Activated gamma-delta T cell treated with Interleukin-2 at 50 U/mL for 16 hours (primary cell): ENCODE data around the gene CASKIN1.
"Not testable (repeated sequence)": the region's sequence is repeated elsewhere in the genome, so short reads cannot be mapped to it uniquely, and the experiment has no call there.

ENCODE experiments used
- DNase-seq: peaks from one replicate; pipeline ENCODE4 v3.0.0-alpha.2; 2020

The CASKIN1 gene, protein sequence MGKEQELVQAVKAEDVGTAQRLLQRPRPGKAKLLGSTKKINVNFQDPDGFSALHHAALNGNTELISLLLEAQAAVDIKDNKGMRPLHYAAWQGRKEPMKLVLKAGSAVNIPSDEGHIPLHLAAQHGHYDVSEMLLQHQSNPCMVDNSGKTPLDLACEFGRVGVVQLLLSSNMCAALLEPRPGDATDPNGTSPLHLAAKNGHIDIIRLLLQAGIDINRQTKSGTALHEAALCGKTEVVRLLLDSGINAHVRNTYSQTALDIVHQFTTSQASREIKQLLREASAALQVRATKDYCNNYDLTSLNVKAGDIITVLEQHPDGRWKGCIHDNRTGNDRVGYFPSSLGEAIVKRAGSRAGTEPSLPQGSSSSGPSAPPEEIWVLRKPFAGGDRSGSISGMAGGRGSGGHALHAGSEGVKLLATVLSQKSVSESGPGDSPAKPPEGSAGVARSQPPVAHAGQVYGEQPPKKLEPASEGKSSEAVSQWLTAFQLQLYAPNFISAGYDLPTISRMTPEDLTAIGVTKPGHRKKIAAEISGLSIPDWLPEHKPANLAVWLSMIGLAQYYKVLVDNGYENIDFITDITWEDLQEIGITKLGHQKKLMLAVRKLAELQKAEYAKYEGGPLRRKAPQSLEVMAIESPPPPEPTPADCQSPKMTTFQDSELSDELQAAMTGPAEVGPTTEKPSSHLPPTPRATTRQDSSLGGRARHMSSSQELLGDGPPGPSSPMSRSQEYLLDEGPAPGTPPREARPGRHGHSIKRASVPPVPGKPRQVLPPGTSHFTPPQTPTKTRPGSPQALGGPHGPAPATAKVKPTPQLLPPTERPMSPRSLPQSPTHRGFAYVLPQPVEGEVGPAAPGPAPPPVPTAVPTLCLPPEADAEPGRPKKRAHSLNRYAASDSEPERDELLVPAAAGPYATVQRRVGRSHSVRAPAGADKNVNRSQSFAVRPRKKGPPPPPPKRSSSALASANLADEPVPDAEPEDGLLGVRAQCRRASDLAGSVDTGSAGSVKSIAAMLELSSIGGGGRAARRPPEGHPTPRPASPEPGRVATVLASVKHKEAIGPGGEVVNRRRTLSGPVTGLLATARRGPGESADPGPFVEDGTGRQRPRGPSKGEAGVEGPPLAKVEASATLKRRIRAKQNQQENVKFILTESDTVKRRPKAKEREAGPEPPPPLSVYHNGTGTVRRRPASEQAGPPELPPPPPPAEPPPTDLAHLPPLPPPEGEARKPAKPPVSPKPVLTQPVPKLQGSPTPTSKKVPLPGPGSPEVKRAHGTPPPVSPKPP (N-terminal part only)

DNA sequence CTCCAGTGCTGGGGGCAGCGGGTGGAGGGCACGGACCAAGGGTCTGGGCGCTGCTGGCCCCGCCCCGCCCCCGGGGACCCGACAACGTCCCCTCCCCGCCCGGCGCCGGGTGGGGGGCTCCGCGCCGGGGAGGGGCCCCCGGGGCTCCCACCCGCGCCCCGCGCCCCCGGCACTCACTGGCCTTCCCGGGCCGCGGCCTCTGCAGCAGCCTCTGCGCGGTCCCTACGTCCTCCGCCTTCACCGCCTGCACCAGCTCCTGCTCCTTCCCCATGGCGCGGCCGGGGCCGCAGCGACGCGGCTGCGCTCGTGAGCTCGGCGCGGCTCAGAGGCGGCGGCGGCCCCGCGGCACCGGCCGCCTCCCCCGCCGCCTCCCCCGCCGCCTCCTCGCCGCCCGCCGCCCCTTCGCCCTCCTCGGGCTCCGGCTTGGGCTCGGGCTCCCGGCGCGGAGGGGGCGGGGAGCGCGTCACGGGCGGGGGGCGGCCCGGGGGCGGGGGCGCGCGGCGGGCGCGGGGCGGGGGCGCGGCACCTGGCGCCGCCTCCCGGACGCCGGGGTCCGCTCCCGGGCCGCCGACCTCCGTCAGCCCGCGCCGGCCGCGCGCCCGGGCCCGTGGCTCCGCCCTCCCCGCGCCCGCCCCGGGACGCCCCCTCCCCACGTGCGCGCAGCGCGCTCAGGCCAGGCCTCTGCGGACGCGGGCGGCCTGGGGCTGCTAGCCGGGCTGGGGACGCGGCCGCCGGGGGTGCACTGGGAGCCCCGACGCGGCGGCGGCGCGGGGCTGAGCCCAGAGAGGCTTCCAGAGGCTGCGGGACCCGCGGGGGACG is at the start of gene CASKIN1:
TSS of gene CASKIN1 (minus strand) at position 444 of the 819 bp plus-strand sequence. CDS start at position 271, 173 bp downstream.
- DNase-seq: no peak

- no peak for DNase-seq
Measured at GRCh38 chr16:2244926-2245795, 48.8 kb upstream of the CASKIN1 start.

DNA sequence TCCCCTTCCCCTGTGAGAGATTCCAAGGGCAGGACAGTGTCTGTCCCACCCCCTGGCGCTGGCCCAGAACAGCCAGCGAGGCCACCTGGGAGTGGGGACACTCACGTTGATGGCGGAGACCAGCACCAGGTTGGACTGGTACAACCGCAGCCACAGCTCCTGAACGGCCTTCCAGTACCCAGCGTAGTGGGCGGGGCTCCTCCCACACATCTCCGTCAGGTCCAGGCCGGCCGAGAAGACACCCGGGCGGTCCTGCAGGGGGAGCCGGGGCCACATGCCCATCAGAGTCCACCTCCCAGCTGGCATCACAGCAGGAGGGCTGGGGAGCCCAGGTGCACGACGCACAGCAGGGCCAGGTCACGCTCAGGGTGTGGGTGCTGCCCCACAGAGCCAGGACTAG is 47.9 kb upstream of the CASKIN1 start:
- no peak for DNase-seq

DNA sequence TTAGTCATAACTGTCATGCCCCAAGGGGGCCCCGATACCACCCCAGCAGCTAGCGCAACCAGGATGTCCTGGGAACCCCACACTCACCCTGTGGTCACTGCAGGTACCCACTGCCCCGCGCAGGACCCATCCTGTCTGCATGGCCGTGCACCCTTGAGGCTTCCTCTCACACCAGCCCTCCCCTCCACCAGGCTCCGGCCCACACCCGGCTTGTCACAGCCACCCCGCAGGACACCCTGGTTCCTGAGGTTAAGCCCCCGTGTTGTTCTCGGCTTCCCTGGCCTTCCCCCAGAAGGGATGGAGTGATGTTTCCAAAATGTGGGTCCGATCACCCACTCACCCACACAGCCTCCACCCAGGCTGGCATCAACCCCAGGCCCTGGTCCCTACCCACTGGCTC is 47.4 kb upstream of the CASKIN1 start:
- DNase-seq: no peak

DNA sequence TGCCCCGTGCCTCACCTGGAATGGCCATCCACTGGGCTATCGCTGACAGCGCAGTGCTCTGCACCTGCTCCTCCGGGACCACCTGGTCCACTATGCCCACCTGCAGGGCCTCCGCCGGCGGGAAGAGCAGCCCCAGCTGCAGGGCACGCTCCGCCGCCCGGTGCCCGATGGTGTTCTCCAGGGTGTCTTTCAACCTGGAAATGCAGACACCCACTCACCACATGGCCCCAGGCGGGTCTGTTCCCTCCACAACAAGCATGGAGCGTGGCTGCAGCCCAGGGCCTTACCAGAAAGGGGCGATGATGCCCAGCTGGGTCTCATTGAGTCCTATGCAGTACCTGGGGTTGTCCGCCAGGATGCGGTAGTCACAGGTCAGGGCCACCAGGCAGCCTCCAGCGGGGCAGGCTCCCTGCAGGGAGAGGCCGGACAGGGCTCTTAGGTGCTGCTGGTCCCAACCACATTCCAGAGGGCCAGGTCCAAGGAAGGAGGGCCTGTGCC is 46.7 kb upstream of the CASKIN1 start:
- no peak for DNase-seq

DNA sequence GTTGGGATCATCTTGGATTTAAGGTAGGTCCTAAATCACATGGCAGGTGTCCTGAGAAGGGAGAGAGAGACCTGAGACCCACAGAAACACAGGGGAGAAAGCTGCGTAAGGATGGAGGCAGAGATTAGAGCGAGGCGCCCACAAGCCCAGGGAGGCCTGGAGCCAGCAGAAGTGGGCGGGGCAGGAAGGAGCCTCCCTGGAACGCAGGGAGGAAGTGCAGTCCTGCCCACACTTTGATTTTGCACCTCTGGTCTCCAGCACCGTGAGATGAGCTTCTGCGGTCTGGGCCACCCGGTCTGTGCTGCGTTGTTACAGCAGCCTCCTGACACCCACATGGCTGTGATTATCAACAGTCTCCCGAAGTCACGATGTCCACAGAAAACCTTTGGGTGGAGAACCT is 46.2 kb upstream of the CASKIN1 start:
- no peak for DNase-seq

- DNase-seq: not testable (repeated sequence)
Measured at GRCh38 chr16:2240331-2240730, 43.9 kb upstream of the CASKIN1 start.

GRCh38 chr16:2238838-2239675 is 42.7 kb upstream of the CASKIN1 start:
- no peak for DNase-seq

DNA sequence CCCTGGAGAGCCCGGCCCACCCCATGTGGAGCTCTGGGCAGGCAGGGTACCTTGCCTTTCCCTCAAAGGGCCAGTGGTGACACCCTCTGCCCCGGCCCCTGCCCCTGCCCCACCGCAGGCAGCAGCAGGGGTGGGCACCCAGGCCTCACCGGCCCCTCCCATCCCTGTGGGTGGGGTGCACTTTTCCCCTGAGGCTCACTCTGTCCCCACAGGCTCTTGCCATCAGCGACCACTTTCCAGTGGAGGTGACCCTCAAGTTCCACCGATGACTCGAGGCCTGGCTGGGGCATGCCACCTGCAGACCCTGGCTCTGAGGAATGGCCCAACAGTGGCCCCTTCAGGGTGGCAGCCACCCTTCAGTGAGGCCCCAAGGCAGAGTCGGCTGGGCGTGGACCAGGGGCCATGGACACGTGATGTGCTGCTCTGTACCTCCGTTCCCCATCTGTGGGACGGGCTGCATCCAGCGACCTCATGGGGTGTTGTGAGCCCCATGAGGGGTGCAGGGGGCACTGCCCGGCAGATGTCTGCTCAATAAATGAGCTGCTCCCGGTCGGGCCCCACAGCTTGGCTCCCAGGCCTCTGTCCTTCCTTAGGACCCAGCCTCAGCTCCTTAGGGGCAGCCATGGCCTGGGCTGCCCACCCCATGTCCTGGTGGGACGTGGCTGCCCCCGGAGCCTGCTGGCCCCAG is 41.9 kb upstream of the CASKIN1 start:
- no peak for DNase-seq

GRCh38 chr16:2237493-2238149 is 41.2 kb upstream of the CASKIN1 start:
- no peak for DNase-seq

- no peak for DNase-seq
Measured at GRCh38 chr16:2237102-2237482, 40.7 kb upstream of the CASKIN1 start.

- no peak for DNase-seq
Measured at GRCh38 chr16:2236337-2237101, 40.1 kb upstream of the CASKIN1 start, which contains the start of gene DNASE1L2. Gene DNASE1L2 (plus strand): TSS chr16:2236444. CDS start chr16:2236817, 373 bp downstream.

GRCh38 chr16:2235695-2236336 is 39.4 kb upstream of the CASKIN1 start:
- DNase-seq: no peak

- no peak for DNase-seq
Measured at GRCh38 chr16:2235234-2235651, 38.8 kb upstream of the CASKIN1 start.

DNA sequence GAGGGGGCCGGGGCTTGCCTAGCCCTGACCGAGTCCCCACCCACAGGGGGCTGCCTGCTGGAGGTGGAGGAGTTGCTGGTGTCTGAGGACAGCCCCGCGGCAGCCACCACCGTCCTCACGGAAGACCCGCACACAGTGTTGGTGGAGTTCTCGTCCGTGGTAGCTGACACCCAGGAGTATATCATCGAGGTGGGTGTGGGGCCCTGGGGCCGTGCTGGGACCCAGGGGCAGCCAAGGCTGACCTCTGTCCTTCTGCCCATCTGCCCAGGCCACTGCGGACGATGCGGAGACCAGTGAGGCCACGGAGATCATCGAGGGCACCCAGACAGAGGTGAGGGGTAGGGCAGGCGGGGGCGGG is 38.4 kb upstream of the CASKIN1 start:
- no peak for DNase-seq

DNA sequence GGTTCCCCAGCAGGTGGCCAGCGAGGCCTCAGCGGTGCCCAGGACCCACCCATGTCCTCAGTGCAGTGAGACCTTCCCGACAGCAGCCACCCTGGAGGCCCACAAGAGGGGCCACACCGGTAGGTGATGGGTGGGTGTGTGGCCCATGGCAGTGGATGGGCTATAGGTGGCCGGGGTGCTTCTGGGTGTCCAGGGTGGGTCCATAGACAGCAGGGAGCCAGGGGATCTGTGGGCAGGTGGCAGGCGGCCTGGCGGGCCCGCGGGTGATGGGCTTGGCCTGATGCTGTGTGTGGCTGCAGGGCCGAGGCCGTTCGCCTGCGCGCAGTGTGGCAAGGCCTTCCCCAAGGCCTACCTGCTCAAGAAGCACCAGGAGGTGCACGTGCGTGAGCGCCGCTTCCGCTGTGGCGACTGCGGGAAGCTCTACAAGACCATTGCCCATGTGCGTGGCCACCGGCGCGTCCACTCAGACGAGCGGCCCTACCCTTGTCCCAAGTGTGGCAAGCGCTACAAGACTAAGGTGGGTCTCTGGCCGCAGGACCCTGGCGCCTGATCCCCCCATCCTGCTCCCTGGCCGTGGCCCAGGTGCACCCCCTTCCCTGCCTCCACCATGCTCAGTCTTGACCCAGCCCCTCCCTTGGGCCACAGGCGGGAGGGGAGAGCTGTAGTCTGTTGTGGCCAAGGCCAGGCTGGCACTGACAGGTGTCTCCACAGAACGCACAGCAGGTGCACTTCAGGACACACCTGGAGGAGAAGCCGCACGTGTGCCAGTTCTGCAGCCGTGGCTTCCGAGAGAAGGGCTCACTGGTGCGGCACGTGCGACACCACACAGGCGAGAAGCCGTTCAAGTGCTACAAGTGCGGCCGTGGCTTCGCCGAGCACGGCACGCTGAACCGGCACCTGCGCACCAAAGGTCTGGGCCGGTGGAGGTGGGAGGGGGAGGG is 37.7 kb upstream of the CASKIN1 start:
- DNase-seq: no peak
